Subcutaneous abdominal adipose tissue (tissue), 5 donors: ENCODE data around the gene SLX9.

Experiments used
- H3K27ac ChIP-seq: one replicate; pipeline ENCODE4 v1.7.0; 2013; ENCODE audit warnings: low read depth, mild to moderate bottlenecking, inconsistent platforms, low read length, moderate library complexity
- H3K27me3 ChIP-seq, 5 donors: one replicate each; pipeline ENCODE4 v1.7.0; 2013; ENCODE audit warnings: low read length in 5 of 5, inconsistent platforms in 1 of 5; ENCODE audit not compliant: control insufficient read depth in 5 of 5, insufficient read depth in 4 of 5
- H3K36me3 ChIP-seq, 5 donors: one replicate each; pipeline ENCODE4 v1.7.0; 2013; ENCODE audit warnings: low read length in 5 of 5; ENCODE audit not compliant: control insufficient read depth in 5 of 5, insufficient read depth in 5 of 5
- H3K4me1 ChIP-seq, 5 donors: one replicate each; pipeline ENCODE4 v1.7.0; 2013; ENCODE audit warnings: low read length in 5 of 5, mild to moderate bottlenecking in 3 of 5, moderate library complexity in 1 of 5; ENCODE audit not compliant: control insufficient read depth in 5 of 5, insufficient read depth in 5 of 5
- H3K4me3 ChIP-seq, 5 donors: one replicate each; pipeline ENCODE4 v1.7.0; 2013; ENCODE audit warnings: low read length in 5 of 5, low read depth in 1 of 5
- H3K9ac ChIP-seq, 5 donors: one replicate each; pipeline ENCODE4 v1.7.0; 2013; ENCODE audit warnings: low read length in 5 of 5, mild to moderate bottlenecking in 4 of 5, moderate library complexity in 3 of 5
- H3K9me3 ChIP-seq, 5 donors: one replicate each; pipeline ENCODE4 v1.7.0; 2013; ENCODE audit warnings: low read length in 5 of 5; ENCODE audit not compliant: control insufficient read depth in 5 of 5
- donor health status: healthy.
- donor health status: healthy.
- donor health status: healthy.
- donor health status: healthy.
- donor health status: healthy.

The SLX9 gene

GRCh38 chr21:44902268-44903049, 37.4 kb upstream of the SLX9 start:
- Histone ChIP-seq H3K27ac (no peak overlapping the region), H3K36me3 (peaks cover 0 to 55% (median 0%) of the 10 kb centered on the region in 5 donors), H3K4me1 (peaks cover 0 to 31% (median 6%) of the 10 kb centered on the region in 5 donors), H3K9ac (no peak overlapping the region), H3K27me3 (peaks cover 0 to 30% (median 11%) of the 10 kb centered on the region in 5 donors), H3K4me3 (no peak overlapping the region), H3K9me3 (no peaks in the 10 kb centered on the region)

DNA sequence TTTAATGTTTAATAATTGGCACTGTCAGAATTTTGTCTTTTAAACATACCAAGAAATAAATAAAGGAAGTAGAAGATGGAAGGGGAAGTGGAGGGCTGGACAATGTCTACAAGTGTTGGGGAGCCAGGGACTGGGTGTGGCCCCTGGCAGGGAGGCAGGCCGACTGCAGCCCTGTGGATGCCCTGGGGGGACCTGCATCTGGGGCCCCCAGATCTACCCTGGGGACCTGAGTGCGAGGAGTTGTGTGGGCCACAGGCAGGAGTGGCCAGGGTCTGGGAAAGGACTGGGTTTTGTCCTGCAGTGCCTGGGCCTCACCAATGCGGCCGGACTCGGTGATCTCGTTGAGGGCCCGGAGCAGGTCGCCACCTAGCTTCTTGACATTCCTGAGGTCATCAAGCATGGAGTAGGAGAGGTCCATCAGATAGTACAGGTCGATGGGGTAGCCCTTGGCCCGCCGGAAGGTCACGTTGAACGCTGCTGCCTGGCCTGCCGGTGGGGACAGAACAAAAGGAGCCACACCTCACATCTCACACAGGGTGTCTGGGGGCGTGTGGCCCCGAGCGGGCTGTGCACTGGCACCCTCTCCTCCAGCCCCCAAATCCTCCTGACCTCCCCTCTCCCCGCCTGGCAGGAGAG, 36.7 kb upstream of the SLX9 start:
- H3K4me1 ChIP-seq = peaks cover 0 to 38% (median 9%) of the 10 kb centered on the region in 5 donors
- peaks cover 0 to 48% (median 0%) of the 10 kb centered on the region in 5 donors for H3K36me3 ChIP-seq
- H3K9me3 ChIP-seq = no peaks in the 10 kb centered on the region
- H3K27ac ChIP-seq = no peak overlapping the region
- H3K4me3 ChIP-seq = no peak overlapping the region
- H3K9ac ChIP-seq = no peak overlapping the region
- H3K27me3 ChIP-seq = peaks cover 0 to 32% (median 11%) of the 10 kb centered on the region in 5 donors

DNA sequence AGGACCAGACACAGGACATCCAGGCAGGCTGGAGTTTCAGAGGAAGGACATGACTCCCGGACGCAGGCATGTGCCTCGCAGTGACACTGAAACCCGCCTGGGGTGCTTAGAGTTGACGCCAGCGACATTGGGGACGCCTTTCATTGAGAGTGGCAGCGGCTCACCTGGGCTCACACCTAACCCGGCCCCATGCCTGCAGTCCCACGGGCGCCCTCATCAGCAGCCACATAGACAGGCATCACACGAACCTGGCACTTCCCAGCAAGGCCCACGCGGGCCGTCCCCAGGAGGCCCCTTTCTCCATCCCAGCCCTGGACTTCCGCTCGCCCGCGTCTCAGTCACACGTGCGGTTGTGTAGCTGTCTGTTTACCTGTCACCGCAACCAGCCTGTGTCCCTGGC, 36.1 kb upstream of the SLX9 start:
- H3K4me1 ChIP-seq = peaks cover 0 to 42% (median 13%) of the 10 kb centered on the region in 5 donors
- H3K27me3 ChIP-seq = peaks cover under 1 to 34% (median 13%) of the 10 kb centered on the region in 5 donors
- H3K27ac ChIP-seq = no peak overlapping the region
- no peak overlapping the region for H3K4me3 ChIP-seq
- H3K9me3 ChIP-seq = no peaks in the 10 kb centered on the region
- peaks cover 0 to 44% (median 0%) of the 10 kb centered on the region in 5 donors for H3K36me3 ChIP-seq
- H3K9ac ChIP-seq = no peak overlapping the region

GRCh38 chr21:44904141-44904923, 35.5 kb upstream of the SLX9 start:
- Histone ChIP-seq H3K4me3 (no peak overlapping the region), H3K4me1 (peaks cover 0 to 48% (median 14%) of the 10 kb centered on the region in 5 donors), H3K27ac (no peak overlapping the region), H3K27me3 (peaks cover 4 to 33% (median 14%) of the 10 kb centered on the region in 5 donors), H3K9ac (no peak overlapping the region), H3K9me3 (no peaks in the 10 kb centered on the region), H3K36me3 (peaks cover 0 to 40% (median 0%) of the 10 kb centered on the region in 5 donors)

DNA sequence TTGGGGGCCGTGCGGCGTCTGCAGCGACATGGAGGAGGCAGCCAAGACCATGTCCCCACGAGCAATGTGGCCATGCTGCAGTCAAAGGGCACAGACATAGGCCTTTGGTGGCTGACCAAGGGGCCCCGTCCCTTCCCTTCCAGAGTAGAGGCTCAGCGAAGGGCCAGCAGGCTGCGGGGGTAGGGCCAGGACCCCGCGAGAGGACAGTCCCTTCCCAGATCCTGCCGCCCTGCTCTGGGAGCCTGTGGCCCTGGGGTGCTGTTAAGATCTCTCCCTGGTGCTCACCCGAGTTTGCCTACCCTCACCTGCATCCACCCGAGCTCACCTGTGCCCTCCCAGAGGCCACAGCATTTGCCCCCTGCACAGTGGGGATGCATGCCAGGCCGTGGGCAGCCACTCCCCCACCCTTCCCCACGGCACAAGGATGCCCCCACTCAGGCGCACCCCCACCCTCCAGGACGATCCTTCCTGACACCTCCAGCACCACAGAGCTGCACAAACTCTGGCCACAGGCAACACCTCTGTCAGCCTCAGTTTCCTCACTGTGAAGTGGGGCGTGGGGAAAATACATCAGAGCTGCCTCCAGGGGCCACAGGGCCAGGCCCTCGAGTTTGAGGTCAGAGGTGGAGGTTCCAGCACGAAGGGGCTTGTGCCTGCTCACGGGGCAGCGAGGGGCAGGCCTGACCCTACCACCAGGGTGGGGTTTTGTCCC, 34.7 kb upstream of the SLX9 start:
- no peak overlapping the region for H3K4me3 ChIP-seq
- H3K27ac ChIP-seq = no peak overlapping the region
- peaks cover 0 to 49% (median 16%) of the 10 kb centered on the region in 5 donors for H3K4me1 ChIP-seq
- no peaks in the 10 kb centered on the region for H3K9me3 ChIP-seq
- H3K27me3 ChIP-seq = peaks cover 4 to 29% (median 14%) of the 10 kb centered on the region in 5 donors
- H3K9ac ChIP-seq = no peak overlapping the region
- peaks cover 0 to 33% (median 0%) of the 10 kb centered on the region in 5 donors for H3K36me3 ChIP-seq

GRCh38 chr21:44905728-44906090, 34.1 kb upstream of the SLX9 start:
- no peak overlapping the region for H3K9ac ChIP-seq
- peaks cover 0 to 27% (median 0%) of the 10 kb centered on the region in 5 donors for H3K36me3 ChIP-seq
- H3K4me1 ChIP-seq = peaks cover under 1 to 52% (median 21%) of the 10 kb centered on the region in 5 donors
- no peak overlapping the region for H3K4me3 ChIP-seq
- H3K27ac ChIP-seq = no peak overlapping the region
- H3K9me3 ChIP-seq = no peaks in the 10 kb centered on the region
- peaks cover 4 to 27% (median 14%) of the 10 kb centered on the region in 5 donors for H3K27me3 ChIP-seq

DNA sequence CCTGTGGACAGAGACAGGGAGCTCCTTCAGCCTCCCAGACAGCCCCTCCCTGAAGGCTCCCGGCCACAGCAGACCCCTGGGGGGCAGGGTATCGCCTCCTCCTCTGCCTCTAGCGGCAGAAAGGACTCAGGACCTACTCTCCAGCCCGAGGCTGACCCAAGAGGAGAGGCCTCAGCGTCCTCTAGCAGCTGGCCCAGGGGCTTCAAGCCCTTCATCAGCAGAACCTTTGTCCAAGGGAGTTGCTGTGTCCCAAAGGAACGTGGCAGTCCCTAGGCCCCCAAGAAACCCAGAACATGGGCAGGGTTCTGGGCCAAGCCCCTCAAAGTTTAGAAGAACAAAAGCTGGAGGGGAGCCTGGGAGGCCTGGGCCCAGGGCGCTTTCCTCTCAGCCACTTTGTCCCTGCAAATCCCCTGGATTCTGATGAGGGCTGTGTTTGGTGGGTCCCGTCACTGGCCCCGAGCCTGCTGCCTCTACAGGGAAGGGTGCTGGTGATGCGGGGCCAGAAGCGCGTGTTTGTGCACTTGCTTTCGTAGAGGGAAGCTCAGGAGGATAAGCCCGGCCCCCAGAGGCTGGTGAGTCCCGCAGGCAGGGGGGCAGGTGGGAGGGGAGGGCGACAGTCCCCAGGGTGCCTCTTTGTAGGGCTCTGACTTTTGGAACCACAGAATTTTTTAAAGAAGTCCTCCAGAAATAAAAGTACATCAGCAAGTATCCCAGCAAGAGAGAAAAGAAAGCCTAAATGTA, 32.4 kb upstream of the SLX9 start:
- H3K9me3 ChIP-seq = no peaks in the 10 kb centered on the region
- H3K9ac ChIP-seq = no peak overlapping the region
- H3K36me3 ChIP-seq = peaks cover 0 to 10% (median 0%) of the 10 kb centered on the region in 5 donors
- H3K27me3 ChIP-seq = peaks cover 4 to 26% (median 13%) of the 10 kb centered on the region in 5 donors
- no peak overlapping the region for H3K27ac ChIP-seq
- peaks cover 4 to 66% (median 38%) of the 10 kb centered on the region in 5 donors for H3K4me1 ChIP-seq
- peak overlapping the region in 1 of 5 donors; percentile 20 for H3K4me3 ChIP-seq

GRCh38 chr21:44907966-44908895, 31.6 kb upstream of the SLX9 start:
- no peak overlapping the region for H3K27ac ChIP-seq
- peaks cover 2 to 63% (median 40%) of the 10 kb centered on the region in 5 donors for H3K4me1 ChIP-seq
- H3K36me3 ChIP-seq = peaks cover 0 to 4% (median 0%) of the 10 kb centered on the region in 5 donors
- no peaks in the 10 kb centered on the region for H3K9me3 ChIP-seq
- no peak overlapping the region for H3K9ac ChIP-seq
- peaks cover 4 to 26% (median 13%) of the 10 kb centered on the region in 5 donors for H3K27me3 ChIP-seq
- peak overlapping the region in 1 of 5 donors; percentile 20 for H3K4me3 ChIP-seq
